Right ventricle myocardium superior (tissue), 1 donor: Measurements from ENCODE around the gene CLIC5. TPM values are rescaled to one million over a fixed set of nuclear protein-coding genes. Genes with fewer than 3 reads are reported as not detected.

ENCODE experiments used
- ATAC-seq: fragments of 200-7000 bp; cut with Tn5 transposase; one replicate; pipeline ENCODE4 v1.9.1; 2020; ENCODE audit warnings: mild to moderate bottlenecking; ENCODE audit not compliant: poor library complexity
- DNase-seq: peaks from one replicate; pipeline ENCODE4 v3.0.0-alpha.2; 2020
- intact Hi-C: fragments of 100-400 bp; cut with DNase I; formaldehyde crosslinking; loops from one replicate; pipeline ENCODE4 v1.11.2; 2022
- total RNA-seq: library from RNA; stranded (reverse); fragmentation: NEBNext Ultra II Directional; extraction: Animal tissue kit (Norgen Biotek cat#: 25700); gene quantifications from one replicate; pipeline ENCODE4 v1.2.1, GENCODE V29; 2021
- donor health status: DM: no; HTN: yes; CAD: no; lungs with severe emphysema.

Gene CLIC5
- total RNA-seq, 1 donor from 2014 or later, result 279 TPM

DNA sequence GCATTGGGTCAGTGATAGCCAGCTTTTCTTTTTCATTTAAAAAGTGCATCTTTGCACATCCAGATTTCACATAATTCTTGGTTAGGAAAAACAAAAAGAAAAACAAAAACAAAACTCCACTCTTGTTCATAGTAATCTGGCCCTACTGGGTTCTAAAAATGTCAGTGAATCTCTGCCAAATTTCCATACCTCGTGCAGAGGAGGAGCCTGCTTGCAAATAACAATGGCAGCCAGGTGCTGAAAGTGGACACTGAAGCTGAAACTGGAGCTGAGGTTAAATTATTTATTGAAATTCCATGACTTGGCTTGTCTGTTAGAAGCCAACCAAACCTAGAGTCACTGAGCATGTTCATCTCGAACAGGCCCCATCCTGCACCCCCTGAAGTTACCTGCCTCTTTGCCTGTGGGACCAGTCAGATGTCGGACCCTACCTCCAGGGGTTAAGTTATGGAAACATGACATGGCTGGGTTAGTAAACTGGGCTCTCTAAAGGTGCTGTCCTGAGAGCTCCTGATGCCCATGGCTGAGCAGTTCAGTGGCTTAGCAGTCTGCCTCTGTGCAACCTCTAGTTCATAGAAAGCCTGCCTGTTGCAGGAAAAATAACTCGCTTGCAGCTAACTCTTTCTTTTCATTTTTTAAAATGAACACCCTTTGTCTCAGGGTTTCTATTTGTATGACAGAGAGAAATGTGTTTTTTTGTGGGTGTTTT lies 42.7 kb downstream of the CLIC5 start:
- ATAC-seq, result peak; percentile 40
- intact Hi-C loops, result no loop called here
- no peak for DNase-seq

DNA sequence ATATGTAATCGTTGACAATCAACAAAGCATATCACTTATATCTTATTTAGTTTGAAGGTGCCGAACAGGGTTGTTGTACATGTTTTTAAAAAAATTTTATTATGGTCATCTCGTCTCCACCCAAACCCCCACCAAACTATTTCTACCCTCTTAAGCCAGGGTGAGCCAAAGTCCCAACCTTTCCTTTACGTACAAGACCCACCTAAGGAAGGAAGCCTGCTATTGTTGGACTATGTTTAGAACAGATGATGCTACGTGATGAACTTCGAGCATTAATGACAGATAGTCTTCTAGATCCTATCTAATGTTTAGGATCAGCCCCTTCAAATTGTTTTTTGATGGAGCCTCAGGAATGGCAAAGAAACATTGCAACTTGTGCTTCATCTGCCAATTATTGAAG lies 44.4 kb downstream of the CLIC5 start:
- ATAC-seq (no peak), DNase-seq (no peak)
- intact Hi-C loops, result no loop called here

DNA sequence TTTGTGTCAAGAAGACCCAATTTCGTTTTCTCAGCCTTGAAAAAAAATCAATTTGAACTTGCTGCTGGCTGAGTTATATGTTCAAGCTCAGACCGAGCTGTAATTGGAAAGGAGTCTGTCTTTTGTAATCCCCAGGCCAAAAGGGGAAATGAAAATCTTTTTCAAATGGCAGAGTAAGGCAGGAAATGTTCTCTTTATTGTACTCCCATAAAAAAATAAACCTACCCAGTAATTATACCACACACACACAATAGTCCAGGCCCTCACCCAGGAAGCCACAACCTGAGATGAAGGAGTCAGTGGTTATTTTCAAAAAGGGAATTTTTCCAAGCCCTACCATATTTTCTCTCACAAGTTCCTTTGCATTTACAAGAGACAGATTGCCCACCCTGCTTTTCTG lies 45.3 kb downstream of the CLIC5 start:
- DNase-seq (no peak), ATAC-seq (peak; percentile 31)
- intact Hi-C loops, result no loop called here

DNA sequence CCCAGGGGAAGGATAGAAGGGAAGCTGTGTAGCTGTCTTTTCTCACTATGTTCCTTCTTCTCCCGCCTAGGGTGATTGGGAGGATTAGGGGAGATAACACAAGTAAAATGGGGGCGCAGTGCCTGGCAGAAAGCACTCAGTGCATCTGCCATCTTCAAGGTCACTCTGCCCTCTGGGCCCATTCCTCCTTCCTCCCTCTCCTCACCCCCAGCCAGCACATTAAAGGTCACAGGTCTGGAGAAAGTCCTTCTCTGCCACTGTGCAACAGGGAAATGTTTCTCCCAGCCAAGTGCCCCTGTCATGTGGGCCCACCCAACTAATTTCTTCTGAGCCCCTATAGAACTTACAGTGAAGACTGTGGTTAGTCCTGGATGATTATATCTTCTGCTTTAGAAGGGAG lies 45.8 kb downstream of the CLIC5 start:
- no peak for DNase-seq
- intact Hi-C loops, result no loop called here
- ATAC-seq, result no peak

DNA sequence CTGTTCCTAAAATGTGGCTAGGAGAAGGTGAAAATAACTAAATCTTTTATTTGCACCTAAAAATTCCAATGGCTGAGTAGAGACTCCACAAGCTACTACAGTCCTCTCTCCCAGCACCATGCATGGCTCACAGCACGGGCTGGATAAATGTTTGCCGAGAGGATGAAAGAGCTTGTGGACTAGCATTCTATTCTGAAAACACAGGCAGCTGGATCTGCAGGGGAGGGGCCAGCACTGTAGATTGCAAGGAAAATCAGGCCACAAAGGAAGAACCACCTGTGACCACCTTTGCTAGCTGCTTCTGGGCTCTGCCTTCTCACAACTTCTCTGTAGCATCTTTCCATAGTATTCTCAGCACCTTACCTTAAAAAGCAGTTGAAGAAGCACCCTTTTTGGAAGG lies 46.6 kb downstream of the CLIC5 start:
- ATAC-seq (no peak), DNase-seq (no peak)
- intact Hi-C loops, result no loop called here

DNA sequence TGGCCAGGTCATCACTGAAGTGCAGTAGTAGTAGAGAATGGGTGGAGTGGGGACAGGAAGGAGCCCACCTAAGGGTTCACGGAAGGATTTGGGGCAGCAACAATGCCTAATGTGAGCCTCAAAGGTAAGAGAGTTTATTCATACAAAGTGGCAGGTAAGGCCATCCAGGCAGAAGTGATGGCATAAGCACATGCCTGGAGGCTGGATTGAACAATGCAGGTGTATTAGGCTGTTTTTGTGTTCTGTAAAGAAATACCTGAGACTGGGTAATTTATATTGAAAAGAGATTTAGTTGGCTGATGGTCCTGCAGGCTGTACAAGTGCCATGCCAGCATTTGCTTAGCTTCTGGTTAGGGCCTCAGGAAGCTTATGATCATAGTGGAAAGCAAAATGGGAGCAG lies 48.3 kb downstream of the CLIC5 start:
- DNase-seq (no peak), ATAC-seq (no peak)
- intact Hi-C loops, result no loop called here

DNA sequence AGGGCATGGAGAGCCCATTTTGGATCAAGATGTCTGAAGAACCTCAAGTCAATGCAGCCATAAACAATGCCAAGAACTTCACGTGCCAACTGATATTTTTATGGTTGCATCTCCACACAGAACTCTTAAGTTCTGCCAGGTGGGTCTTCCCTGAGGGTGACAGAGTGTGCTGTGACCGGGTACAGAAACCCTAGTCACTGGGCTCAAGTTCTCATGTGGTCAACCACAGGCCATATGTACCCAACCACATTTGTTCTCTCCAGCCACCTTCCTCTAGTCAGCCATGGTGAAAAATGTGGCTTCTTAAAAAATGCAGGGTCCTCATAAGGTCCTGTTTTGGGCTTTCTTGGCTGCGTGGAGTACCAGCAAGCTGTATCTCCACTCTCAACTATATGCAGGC lies 48.9 kb downstream of the CLIC5 start:
- DNase-seq (no peak), ATAC-seq (no peak)
- intact Hi-C loops, result no loop called here

DNA sequence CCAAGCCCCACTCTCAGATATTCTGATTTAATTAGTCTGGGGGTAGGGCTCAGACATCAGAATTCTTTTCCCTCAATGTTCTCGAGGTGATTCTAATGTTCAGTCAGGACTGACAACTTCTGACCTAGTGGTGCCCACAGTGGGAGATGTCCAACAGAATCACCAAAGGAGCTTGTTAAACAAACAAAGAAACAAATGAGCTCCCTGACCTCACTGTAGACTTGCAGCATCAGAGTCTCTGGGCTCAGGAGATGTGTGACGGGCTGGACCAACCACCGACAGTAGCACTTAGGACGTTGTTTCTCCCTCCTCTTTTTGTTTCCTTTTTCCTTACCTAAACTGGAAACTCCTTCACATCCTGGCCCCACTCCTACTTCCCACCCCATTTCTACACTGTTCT lies 49.3 kb downstream of the CLIC5 start:
- no peak for ATAC-seq
- intact Hi-C loops, result no loop called here
- DNase-seq, result no peak

DNA sequence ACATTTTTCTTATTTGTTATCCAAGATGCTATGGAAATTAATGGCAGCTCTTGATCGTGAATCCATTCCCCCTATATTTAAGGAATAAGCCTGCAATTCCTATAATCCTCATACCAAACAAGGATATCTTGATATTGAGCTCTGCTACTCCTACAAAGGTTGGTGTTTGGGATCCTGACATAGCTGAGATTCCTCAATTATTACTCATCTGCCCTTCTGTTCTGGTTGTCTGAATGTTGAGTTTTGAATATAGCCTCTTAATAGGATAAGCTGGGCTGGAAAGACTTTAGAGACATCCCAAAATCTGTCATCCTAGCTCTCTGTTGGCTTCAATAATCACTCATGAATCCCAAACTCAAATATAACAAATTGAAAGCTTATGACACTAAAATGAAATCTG lies 49.9 kb downstream of the CLIC5 start:
- DNase-seq, result no peak
- intact Hi-C loops, result no loop called here
- no peak for ATAC-seq

DNA sequence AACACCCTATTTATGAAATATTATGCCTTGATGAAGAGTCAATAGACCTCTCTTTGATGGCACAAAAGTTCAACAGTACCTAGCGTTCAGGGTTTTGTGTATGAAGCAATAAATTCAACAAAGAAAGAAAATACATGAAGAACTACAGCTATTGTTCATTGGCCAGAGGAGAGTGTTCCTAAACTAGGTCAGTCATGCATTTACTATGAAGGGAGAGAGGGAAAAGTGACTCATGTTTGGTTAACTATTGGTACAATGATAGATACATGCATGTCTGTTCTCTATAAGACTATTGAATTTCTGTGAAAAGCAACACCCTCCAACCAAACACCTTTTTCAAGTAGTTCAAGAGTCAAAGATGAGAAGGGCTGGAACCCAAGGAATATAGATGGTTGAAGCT lies 50.7 kb downstream of the CLIC5 start:
- intact Hi-C loops, result no loop called here
- no peak for ATAC-seq
- no peak for DNase-seq

DNA sequence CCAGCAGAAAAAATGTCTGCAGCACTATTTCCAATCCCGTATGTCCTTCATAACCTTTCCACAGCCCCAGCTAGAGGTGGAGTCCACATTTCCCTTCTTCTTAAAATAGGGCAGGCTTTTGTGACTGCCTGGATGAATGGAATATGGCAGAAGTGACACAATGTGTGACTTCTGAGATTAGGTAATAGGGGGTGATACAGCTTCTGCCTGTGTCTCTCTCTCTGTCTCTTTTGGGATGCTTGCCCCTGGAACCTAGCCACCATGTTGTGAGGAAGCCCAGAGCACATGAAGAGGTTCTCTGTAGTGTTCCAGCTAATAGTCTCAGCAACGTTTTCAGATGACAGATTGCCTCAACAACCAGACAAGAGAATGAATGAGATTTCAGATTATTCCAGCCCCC lies 51.4 kb downstream of the CLIC5 start:
- intact Hi-C loops, result no loop called here
- no peak for ATAC-seq
- DNase-seq, result no peak

DNA sequence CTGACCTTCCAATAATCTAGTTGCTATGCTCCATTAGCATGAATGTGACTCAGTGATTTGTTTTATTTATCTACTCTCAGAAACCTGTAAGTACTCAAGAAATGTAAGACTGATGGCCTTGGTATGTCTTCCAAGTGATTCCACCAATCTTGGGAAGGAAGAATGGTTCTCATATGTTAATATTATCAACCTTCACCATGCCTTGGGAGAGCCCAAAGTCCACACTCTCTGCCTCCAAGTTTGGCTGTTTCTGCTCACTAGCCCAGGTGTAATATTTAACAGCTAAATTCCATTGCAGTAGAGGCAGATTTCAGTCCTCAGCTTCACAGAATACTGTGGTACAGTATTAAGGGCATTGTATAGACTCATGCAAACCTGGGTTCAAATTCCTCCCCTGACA lies 51.8 kb downstream of the CLIC5 start:
- ATAC-seq, result no peak
- intact Hi-C loops, result no loop called here

DNA sequence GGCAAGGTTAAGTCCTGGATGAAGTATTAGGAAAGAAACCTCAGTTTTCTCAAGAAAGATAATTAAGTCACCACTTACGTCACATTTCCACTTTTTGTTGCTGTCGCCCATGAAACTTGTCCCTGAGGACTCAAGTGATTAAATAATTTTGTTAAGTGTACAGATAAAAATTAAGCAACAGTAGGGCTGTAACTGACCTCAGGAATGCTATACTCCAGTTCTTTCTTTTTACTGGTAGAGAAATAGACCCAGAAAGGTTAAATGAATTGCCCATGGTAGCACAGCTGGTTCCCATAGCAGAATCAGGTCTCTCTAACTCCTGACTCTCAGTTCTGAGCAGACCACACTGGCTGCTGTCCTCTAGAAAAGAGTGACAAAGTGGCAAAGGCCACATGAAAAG lies 54.5 kb downstream of the CLIC5 start:
- ATAC-seq, result peak; percentile 33

More for the DNA sequence above, 51.8 kb downstream of the CLIC5 start:
- no peak for DNase-seq

DNA sequence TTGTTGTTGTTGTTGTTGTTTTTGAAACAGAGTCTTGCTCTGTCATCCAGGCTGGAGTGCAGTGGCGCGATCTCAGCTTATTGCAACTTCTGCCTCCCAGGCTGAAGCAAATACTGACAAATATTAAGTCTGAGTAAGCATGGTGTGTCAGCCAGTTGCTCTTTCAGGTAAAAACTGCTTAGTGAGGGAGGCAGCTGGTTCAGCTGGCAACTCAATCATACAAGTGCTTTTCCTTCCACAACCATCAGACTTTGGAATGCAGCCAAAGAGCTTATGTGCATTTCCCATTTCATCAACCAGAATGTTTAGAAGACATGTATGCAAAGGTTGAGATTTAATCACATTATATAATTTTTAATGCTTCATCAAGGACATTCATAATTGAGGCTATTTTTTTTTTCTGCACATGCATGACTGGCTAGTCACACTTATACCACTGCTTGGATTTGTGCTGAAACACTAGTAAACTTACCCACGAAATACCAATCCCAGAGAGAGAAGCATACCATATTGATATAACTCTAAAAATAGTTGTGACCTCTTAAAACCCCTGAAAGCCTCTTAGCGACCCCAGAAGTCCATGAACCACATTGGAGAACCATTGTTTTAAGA lies 56.0 kb downstream of the CLIC5 start:
- intact Hi-C loops, result loop anchor here (5.0 kb wide), 1 partner anchor 53 kb away; no protein-coding TSS in a partner anchor
- ATAC-seq (no peak), DNase-seq (no peak)

More for the DNA sequence above, 54.5 kb downstream of the CLIC5 start:
- no peak for DNase-seq
- intact Hi-C loops, result no loop called here

DNA sequence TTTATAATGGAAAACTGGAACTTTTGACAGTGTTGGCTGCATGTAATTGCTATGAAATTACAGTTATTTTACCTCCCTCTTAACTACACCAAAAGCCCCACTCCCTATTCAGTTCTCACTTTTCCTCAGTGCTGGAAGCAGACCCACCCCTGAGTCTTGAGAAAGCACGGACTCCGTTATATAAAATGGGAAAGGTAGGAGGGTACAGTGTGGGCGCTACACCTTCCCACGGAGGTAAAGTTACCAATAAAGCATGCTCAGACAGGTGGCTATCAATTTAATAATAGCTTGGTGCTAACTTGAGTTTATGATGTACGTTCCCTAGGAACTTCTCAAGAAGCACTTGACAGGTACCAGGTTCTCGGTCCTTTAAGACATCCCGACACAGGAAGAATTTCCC lies 59.0 kb downstream of the CLIC5 start:
- no peak for DNase-seq
- intact Hi-C loops, result loop anchor here (5.0 kb wide), 1 partner anchor 56 kb away; no protein-coding TSS in a partner anchor
- no peak for ATAC-seq

DNA sequence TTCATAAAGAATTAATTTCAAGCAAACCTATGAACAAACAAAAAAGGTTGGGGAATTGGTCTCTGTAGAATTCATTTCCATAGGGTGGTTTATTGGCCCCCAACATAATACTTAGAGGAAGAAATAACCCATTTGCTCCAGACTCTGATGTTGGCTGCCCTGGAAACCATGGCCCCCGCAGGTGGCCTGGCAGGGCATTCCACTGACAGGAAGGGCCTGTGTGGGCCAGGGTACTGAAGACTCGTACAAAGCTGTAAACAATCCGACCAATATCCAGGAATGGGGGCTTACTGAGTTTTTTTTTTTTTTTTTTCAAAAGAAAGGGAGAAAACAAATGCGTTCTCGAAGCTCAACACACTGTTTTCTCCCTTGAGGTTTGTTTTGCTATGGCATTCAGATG lies 59.5 kb downstream of the CLIC5 start:
- no peak for ATAC-seq
- DNase-seq, result no peak
- intact Hi-C loops, result loop anchor here (5.0 kb wide), 1 partner anchor 56 kb away; no protein-coding TSS in a partner anchor

DNA sequence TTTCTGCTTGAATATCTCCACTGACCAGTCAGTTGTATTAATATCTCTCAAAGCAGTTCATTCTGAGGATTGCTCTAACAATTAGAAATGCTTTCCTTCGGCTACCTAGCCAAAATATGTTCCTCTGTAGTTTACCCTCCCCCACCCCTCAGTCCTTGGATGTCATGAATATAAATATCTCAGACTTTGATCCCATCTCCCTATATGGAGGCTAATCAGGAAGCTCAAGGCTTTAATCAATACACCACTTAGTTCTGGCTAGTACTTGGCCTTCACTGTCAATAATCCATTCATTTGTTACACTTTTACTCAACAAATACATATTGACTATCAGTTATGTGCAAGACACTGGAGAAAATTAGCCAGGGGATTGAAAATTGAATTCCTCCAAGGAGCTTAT lies 60.1 kb downstream of the CLIC5 start:
- ATAC-seq (no peak), DNase-seq (no peak)
- intact Hi-C loops, result loop anchor here (5.0 kb wide), 1 partner anchor 57 kb away; no protein-coding TSS in a partner anchor

DNA sequence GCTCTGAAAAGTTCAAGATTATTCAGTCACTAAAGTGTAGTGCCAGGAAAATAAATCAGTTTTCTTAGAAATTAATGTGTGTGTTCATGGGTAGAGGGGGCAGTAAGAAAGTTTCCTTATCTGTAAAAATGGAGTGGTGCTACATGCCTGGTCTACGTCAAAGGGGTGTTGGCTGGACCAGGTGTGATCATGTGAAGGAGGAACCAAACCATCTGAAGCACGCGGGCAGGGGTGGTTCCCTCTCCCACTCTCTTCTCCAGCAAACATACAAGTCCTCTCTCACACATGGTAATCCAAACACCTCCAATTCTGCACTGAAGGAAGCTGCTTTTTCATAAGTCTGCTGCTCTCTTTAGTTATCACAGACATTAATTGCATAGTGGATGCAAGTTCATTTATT lies 63.1 kb downstream of the CLIC5 start:
- DNase-seq (no peak), ATAC-seq (peak; percentile 25)
- intact Hi-C loops, result no loop called here

DNA sequence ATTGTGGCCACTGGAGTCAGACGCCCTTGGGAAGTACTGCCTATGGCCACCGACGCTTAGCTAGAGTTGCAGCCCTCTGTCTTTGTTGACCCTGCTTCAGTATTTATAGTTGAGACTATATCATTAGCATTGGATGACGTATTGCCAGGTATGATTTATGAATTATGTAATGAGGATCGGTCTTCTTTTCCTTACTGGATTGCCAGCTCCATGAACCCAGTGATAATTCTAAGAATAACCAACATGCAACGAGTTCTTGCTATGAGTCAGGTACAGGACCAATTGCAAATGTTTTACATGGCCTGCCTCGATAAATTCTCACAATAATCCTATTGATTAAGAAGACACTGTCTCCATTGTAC lies 63.5 kb downstream of the CLIC5 start:
- DNase-seq (no peak), ATAC-seq (no peak)
- intact Hi-C loops, result no loop called here

DNA sequence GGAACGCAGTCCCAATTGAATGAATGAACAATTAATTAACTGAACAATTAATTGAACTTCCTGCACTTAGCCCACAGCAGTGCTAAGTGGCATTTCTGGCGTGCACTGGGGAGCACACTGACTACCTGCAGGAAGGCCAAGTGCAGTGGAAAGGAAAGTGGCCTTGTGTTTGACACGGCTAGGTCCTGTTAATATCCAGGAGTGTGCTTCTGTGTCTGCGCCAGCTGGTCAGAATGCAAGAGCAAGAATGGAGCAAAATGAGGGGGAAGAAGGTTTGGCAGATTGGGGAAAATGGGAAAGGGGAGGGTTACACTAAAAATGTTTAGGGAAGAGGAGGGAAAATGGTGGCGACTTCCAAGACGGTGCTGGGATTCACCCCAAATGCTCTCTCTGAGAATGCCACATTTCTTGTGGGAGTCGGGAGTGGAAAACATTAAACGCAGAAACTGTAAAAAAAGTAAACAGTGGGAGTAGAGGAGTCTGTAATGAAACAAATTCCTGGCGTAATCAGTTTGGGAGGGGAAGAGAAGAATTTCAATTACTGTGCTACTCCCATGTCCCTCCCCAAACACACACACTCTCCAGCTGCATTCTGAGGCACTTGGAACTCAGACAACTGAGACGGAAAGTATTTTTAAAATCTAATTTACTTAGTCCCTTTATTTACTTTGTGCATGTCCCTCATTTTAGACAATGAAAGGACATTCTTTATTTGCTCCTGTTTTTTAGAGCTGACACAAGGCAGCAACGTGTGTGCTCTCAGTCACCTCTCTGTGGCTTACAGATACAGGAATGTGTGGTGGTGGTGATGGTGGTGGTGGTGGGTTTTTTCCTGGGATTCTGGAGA lies 64.1 kb downstream of the CLIC5 start:
- DNase-seq, result no peak
- intact Hi-C loops, result no loop called here
- ATAC-seq, result no peak
